Measurements from ENCODE around the gene HOXD8.

HOXD8 gene

GRCh38 chr2:176130957-176131847 lies 1.7 kb downstream of the HOXD8 start:
- no peak for DNase-seq

GRCh38 chr2:176131848-176132158 lies 2.3 kb downstream of the HOXD8 start:
- no peak for DNase-seq

- no peak for DNase-seq
These were observed 3.0 kb downstream of the HOXD8 start for GRCh38 chr2:176132205-176133171.

- DNase-seq = no peak
These were observed 3.9 kb downstream of the HOXD8 start for GRCh38 chr2:176133389-176133788.

- no peak for DNase-seq
These were observed 4.5 kb downstream of the HOXD8 start for GRCh38 chr2:176134035-176134434.

GRCh38 chr2:176135035-176135440 lies 5.5 kb downstream of the HOXD8 start:
- no peak for DNase-seq

- DNase-seq = no peak
These were observed 7.1 kb downstream of the HOXD8 start for GRCh38 chr2:176136374-176137251.

- no peak for DNase-seq
These were observed 7.7 kb downstream of the HOXD8 start for GRCh38 chr2:176137252-176137580.

GRCh38 chr2:176137906-176138305 lies 8.4 kb downstream of the HOXD8 start:
- no peak for DNase-seq

- DNase-seq = no peak
These were observed 9.0 kb downstream of the HOXD8 start for GRCh38 chr2:176138526-176138922.

GRCh38 chr2:176138923-176139660 lies 9.6 kb downstream of the HOXD8 start:
- DNase-seq = no peak

- DNase-seq = no peak
These were observed 10.4 kb downstream of the HOXD8 start for GRCh38 chr2:176139661-176140512.

- DNase-seq = peak; percentile 30
These were observed 11.2 kb downstream of the HOXD8 start for GRCh38 chr2:176140513-176141317.

GRCh38 chr2:176142281-176142680 lies 12.8 kb downstream of the HOXD8 start:
- DNase-seq = no peak

- no peak for DNase-seq
These were observed 15.8 kb downstream of the HOXD8 start for GRCh38 chr2:176145085-176145969.

- no peak for DNase-seq
These were observed 16.6 kb downstream of the HOXD8 start for GRCh38 chr2:176146101-176146500.

GRCh38 chr2:176146645-176147044 lies 17.1 kb downstream of the HOXD8 start:
- DNase-seq = no peak

- no peak for DNase-seq
These were observed 17.8 kb downstream of the HOXD8 start for GRCh38 chr2:176147210-176147799.

Data from effector CD4-positive, alpha-beta T cell (primary cell).